GM19397 (cell line): ENCODE data around the gene CCT7.
A peak's percentile ranks its signal among the peaks of the same experiment; 100 is the strongest.

Experiments
- ATAC-seq: cut with Tn5 transposase; IDR thresholded peaks from one replicate; pipeline ENCODE4 v1.9.1; 2021; ENCODE audit warnings: mild to moderate bottlenecking, moderate library complexity; ENCODE audit not compliant: unreplicated experiment

Gene CCT7

GRCh38 chr2:73291461-73292315 lies 57.6 kb downstream of the CCT7 start:
- ATAC-seq: no peak

GRCh38 chr2:73292316-73292905 lies 58.3 kb downstream of the CCT7 start:
- no peak for ATAC-seq

- no peak for ATAC-seq
Observed at GRCh38 chr2:73292906-73293533, 58.9 kb downstream of the CCT7 start.

GRCh38 chr2:73293534-73294171 lies 59.5 kb downstream of the CCT7 start, which contains the start of gene EGR4:
TSS of gene EGR4 (minus strand) at chr2:73293548. CDS start at chr2:73293317, 231 bp downstream.
- ATAC-seq: peak; percentile 86

- ATAC-seq: no peak
Observed at GRCh38 chr2:73294239-73294638, 60.1 kb downstream of the CCT7 start.

GRCh38 chr2:73295751-73296400 lies 61.8 kb downstream of the CCT7 start:
- no peak for ATAC-seq

- ATAC-seq: no peak
Observed at GRCh38 chr2:73297151-73297559, 63.0 kb downstream of the CCT7 start.

- no peak for ATAC-seq
Observed at GRCh38 chr2:73297586-73297985, 63.5 kb downstream of the CCT7 start.

GRCh38 chr2:73300926-73301325 lies 66.8 kb downstream of the CCT7 start:
- no peak for ATAC-seq

- ATAC-seq: no peak
Observed at GRCh38 chr2:73301636-73302035, 67.5 kb downstream of the CCT7 start.
